Measurements from ENCODE around the gene SUFU.

The SUFU gene

DNA sequence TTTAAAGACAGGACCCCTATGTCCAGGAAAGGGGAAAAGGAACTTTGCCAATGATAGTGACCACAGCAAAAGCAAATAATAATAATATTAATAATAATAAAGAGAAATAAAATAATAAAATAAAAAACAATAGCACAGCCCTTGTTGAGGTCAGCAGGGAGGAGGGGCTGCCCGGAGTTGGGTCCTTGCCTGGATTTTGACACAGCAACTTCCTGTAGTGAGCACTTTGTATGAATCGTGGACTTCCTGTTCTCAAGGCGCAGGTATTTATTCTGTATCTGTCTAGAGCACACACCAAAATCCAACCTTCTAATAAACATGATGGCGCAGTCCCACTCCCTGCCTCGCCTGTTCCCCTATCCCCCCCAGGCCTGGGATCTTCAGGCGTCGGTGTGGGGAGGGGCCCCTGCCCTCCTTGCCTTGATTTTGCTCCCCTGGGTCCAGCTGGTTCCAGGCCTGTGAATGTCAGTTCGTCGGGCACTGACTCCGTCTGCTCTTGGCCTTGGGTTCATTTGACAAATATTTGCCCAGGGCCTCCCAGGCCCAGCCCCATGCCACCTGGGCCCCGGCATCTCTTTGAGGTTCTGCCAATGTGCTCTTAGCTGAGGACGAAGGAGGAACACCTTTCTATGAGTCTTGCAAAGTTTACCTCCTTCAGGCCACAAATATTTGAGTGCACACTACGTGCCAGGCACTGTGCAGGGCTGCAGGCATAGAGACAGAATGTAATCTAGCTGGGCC, 154.4 kb downstream of the SUFU start:
- Histone ChIP-seq H3K9ac (ENCODE audit: low read depth, low read length) (no peak overlapping the region), H3K27ac (ENCODE audit: low read length) (no peak overlapping the region), H3K79me2 (ENCODE audit: insufficient read depth, low read length) (peaks cover 8% of the 10 kb centered on the region), H3K9me3 (ENCODE audit: insufficient read depth, low read length, severe bottlenecking) (no peaks in the 10 kb centered on the region), H3K4me1 (ENCODE audit: insufficient read depth, low read length) (peaks cover 23% of the 10 kb centered on the region), H3K36me3 (ENCODE audit: insufficient read depth, low read length) (peaks cover 55% of the 10 kb centered on the region), H3K4me3 (ENCODE audit: low read depth in 1 of 2, low read length in 2 of 2) (no peak overlapping the region), H2AFZ (ENCODE audit: low read depth, low read length) (no peak overlapping the region), H3K4me2 (ENCODE audit: insufficient read depth, low read length) (no peak overlapping the region), H3K27me3 (ENCODE audit: insufficient read depth, low read length, poor library complexity) (no peaks in the 10 kb centered on the region), H4K20me1 (ENCODE audit: insufficient read depth, low read length) (peaks cover 55% of the 10 kb centered on the region)
- DNase-seq (no peak), ATAC-seq (ENCODE audit: insufficient read depth, low read depth) (no peak)
- TF ChIP-seq EZH2 (IDR thresholded peaks at IDR 0.05; ENCODE audit: borderline replicate concordance, low read depth, low read length, severe bottlenecking): no peak
- TF ChIP-seq, protein P1, sequence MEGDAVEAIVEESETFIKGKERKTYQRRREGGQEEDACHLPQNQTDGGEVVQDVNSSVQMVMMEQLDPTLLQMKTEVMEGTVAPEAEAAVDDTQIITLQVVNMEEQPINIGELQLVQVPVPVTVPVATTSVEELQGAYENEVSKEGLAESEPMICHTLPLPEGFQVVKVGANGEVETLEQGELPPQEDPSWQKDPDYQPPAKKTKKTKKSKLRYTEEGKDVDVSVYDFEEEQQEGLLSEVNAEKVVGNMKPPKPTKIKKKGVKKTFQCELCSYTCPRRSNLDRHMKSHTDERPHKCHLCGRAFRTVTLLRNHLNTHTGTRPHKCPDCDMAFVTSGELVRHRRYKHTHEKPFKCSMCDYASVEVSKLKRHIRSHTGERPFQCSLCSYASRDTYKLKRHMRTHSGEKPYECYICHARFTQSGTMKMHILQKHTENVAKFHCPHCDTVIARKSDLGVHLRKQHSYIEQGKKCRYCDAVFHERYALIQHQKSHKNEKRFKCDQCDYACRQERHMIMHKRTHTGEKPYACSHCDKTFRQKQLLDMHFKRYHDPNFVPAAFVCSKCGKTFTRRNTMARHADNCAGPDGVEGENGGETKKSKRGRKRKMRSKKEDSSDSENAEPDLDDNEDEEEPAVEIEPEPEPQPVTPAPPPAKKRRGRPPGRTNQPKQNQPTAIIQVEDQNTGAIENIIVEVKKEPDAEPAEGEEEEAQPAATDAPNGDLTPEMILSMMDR (IDR thresholded peaks at IDR 0.05; ENCODE audit: borderline replicate concordance, extremely low read depth, low read length, poor library complexity, severe bottlenecking): no peak

DNA sequence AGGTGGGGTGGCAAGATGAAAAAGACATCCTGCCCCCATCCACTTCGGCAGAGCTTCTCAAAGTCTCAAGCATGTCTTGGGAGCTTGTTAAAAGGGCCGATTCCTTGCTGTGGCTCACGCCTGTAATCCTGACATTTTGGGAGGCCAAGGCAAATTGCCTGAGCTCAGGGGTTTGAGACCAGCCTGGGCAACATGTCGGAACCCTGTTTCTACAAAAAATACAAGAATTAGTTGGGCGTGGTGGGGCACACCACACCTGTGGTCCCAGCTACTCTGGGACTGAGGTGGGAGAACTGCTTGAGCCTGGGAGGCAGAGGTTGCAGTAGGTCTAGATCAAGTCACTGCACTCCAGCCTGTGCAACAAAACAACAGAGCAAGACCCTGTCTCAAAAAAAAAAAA, 155.0 kb downstream of the SUFU start:
- Histone ChIP-seq H3K9me3 (ENCODE audit: insufficient read depth, low read length, severe bottlenecking) (no peaks in the 10 kb centered on the region), H3K9ac (ENCODE audit: low read depth, low read length) (no peak overlapping the region), H3K4me1 (ENCODE audit: insufficient read depth, low read length) (peaks cover 23% of the 10 kb centered on the region), H3K4me3 (ENCODE audit: low read depth in 1 of 2, low read length in 2 of 2) (no peak overlapping the region), H2AFZ (ENCODE audit: low read depth, low read length) (no peak overlapping the region), H3K36me3 (ENCODE audit: insufficient read depth, low read length) (peaks cover 48% of the 10 kb centered on the region), H3K4me2 (ENCODE audit: insufficient read depth, low read length) (no peak overlapping the region), H3K27ac (ENCODE audit: low read length) (0 out of 2 replicates have a peak overlapping the region, but pooled peaks have one; percentile 16), H4K20me1 (ENCODE audit: insufficient read depth, low read length) (peaks cover 48% of the 10 kb centered on the region), H3K79me2 (ENCODE audit: insufficient read depth, low read length) (peaks cover 2% of the 10 kb centered on the region), H3K27me3 (ENCODE audit: insufficient read depth, low read length, poor library complexity) (no peaks in the 10 kb centered on the region)
- DNase-seq (no peak), ATAC-seq (ENCODE audit: insufficient read depth, low read depth) (no peak)
- no peak for TF ChIP-seq EZH2 (IDR thresholded peaks at IDR 0.05; ENCODE audit: borderline replicate concordance, low read depth, low read length, severe bottlenecking)
- TF ChIP-seq, protein P1 (IDR thresholded peaks at IDR 0.05; ENCODE audit: borderline replicate concordance, extremely low read depth, low read length, poor library complexity, severe bottlenecking): no peak

DNA sequence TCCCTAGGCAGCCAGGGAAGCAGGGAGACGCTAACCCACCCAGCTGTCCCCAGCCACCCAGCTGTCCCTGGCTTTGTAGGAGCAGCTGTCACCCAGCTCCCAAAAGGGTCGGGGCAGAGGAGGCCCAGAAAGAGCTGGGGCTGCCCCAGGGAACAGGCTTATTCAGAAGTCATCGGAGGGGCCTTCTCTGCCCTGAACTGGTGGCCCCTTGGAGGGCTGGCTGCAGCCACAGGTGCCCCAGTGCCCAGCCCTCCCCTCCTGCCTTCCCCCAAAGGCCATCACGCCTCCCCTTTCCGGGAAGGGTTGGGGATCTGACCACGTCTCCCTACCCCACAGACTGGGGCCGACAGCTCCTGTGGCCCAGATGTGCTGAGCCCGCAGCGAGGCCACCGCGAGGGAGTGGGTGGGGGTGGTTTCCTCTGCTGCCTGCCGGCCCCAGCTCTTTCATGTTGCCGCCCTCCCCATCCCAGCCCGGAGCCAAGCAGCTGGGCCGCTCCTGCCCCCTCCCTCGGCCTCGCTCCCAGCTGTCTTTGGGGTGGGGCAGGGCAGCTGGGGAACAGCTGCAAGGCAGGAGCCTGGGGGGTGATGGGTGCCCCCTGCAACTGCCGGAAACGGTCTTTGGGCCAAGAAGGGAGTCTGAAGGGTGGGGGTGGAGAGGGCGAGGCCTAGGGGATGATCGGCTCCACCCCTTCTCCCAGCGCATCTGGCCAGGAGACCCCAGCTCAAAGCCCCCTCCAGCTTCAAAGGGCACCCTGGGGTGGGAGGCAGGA, 157.3 kb downstream of the SUFU start:
- no peaks in the 10 kb centered on the region for H3K79me2 ChIP-seq (ENCODE audit: insufficient read depth, low read length)
- H3K9me3 ChIP-seq (ENCODE audit: insufficient read depth, low read length, severe bottlenecking): no peaks in the 10 kb centered on the region
- H4K20me1 ChIP-seq (ENCODE audit: insufficient read depth, low read length): peaks cover 35% of the 10 kb centered on the region
- H3K4me2 ChIP-seq (ENCODE audit: insufficient read depth, low read length): peak overlapping the region; percentile 47
- peaks cover 23% of the 10 kb centered on the region for H3K4me1 ChIP-seq (ENCODE audit: insufficient read depth, low read length)
- ATAC-seq (ENCODE audit: insufficient read depth, low read depth) (peak; percentile 88), DNase-seq (peak; percentile 96)
- peaks cover 28% of the 10 kb centered on the region for H3K36me3 ChIP-seq (ENCODE audit: insufficient read depth, low read length)
- TF ChIP-seq, protein P1 (IDR thresholded peaks at IDR 0.05; ENCODE audit: borderline replicate concordance, extremely low read depth, low read length, poor library complexity, severe bottlenecking): no peak
- no peak for TF ChIP-seq EZH2 (IDR thresholded peaks at IDR 0.05; ENCODE audit: borderline replicate concordance, low read depth, low read length, severe bottlenecking)
- H3K27ac ChIP-seq (ENCODE audit: low read length): peak overlapping the region; percentile 86
- H3K4me3 ChIP-seq (ENCODE audit: low read depth in 1 of 2, low read length in 2 of 2): peak overlapping the region in 1 of 2 experiments; percentile 21; a peak in 1 of 4 replicates
- no peaks in the 10 kb centered on the region for H3K27me3 ChIP-seq (ENCODE audit: insufficient read depth, low read length, poor library complexity)
- H2AFZ ChIP-seq (ENCODE audit: low read depth, low read length): no peak overlapping the region
- H3K9ac ChIP-seq (ENCODE audit: low read depth, low read length): peak overlapping the region; percentile 3; the same call in 1 of the 2 replicates
